PC-9 (cell line): ENCODE measurements around the gene SIPA1L2.

Source experiments
- EZH2 ChIP-seq: fragments of 200-600 bp; sonication (generic); IDR thresholded peaks from 2 replicates; pipeline ENCODE4 v1.8.0; 2017; ENCODE audit warnings: antibody characterized with exemption, low read depth
- TF ChIP-seq, protein P1 (sequence below): fragments of 200-600 bp; sonication (generic); conservative IDR thresholded peaks from 2 replicates; pipeline ENCODE4 v1.6.1; 2017; ENCODE audit warnings: mixed run types, antibody characterized with exemption, mild to moderate bottlenecking, moderate library complexity

DNA sequence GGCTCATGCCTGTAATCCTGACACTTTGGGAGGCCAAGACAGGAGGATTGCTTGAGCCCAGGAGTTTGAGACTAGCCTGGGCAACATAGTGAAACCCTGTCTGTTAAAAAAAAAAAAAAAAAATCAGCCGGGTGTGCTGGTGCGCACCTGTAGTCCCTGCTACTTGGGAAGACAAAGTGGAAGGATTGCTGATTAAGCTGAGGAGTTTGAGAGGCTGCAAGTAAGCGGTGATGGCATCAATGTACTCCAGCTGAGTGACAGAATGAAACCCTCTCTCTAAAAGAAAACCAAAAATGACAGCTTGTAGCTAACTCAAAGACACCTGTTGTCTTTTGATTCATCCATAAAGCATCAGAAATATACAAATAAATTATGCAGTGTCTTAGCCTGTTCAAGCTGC is 31.8 kb downstream of the SIPA1L2 start:
- TF ChIP-seq, protein P1, sequence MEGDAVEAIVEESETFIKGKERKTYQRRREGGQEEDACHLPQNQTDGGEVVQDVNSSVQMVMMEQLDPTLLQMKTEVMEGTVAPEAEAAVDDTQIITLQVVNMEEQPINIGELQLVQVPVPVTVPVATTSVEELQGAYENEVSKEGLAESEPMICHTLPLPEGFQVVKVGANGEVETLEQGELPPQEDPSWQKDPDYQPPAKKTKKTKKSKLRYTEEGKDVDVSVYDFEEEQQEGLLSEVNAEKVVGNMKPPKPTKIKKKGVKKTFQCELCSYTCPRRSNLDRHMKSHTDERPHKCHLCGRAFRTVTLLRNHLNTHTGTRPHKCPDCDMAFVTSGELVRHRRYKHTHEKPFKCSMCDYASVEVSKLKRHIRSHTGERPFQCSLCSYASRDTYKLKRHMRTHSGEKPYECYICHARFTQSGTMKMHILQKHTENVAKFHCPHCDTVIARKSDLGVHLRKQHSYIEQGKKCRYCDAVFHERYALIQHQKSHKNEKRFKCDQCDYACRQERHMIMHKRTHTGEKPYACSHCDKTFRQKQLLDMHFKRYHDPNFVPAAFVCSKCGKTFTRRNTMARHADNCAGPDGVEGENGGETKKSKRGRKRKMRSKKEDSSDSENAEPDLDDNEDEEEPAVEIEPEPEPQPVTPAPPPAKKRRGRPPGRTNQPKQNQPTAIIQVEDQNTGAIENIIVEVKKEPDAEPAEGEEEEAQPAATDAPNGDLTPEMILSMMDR, result no peak
- no peak for TF ChIP-seq EZH2
